Fibroblast of skin of left biceps (primary cell): ENCODE data around the gene NEGR1.

Experiments used
- DNase-seq, 2 experiments: peaks; one replicate each; pipeline ENCODE4 v3.0.0-alpha.2; 2013; ENCODE audit warnings: low read depth in 2 of 2

NEGR1 gene

DNA sequence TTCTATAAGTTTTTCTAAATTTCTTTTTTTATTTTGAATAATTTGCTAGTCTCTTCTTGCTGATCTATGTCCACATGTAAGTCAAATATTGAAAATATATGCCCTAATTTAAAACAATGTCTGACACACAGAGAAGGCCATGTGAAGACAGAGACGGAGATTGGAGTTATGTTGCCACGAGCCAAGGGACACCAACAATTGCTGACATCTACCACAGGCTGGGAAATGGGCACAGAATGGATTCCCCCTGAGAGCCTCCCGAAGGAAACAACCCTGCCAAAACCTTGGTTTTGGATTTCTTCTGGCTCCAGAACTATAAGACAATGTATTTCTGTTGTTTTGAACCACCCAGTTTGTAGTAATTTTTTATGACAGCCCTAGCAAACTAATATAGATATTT lies 716.5 kb downstream of the NEGR1 start:
- no peak for DNase-seq

DNA sequence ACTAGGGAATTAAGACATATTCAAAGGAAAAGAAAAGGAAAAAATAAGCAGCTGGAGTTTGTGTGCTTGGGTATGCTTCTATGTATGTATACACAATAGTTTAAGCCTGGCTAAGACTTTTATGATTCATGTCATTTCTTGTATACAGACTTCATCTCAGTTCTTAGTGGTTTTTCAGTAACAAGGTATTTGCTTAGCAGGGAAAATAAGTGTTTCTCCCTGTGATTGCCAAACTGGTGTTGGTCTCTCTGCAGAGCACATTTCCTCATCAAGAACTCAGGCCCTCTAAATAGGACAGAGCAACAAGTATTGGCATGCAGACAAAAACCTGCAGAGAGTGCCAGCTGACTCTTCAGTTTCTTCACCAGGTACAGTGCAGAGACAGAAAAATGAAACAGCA lies 717.1 kb downstream of the NEGR1 start:
- DNase-seq, result no peak

DNA sequence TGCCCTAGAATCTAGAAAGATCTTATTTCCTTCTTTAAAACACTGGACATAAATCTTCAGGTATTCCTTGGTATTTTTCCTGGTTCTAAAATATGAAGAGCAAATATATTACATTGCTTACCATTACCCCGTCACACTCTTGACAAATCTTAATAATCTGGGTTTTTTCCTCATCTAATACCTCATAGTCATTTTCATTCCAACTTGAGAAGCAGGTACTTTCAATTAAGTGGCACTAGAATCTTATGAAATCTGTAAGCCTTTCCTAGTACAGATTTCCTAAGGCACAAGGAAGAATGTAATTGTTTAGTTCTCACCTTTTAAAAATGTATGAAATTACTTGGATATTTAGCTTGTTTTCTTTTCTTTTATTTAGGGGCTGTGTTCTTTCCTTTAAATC lies 720.0 kb downstream of the NEGR1 start:
- DNase-seq, result no peak

DNA sequence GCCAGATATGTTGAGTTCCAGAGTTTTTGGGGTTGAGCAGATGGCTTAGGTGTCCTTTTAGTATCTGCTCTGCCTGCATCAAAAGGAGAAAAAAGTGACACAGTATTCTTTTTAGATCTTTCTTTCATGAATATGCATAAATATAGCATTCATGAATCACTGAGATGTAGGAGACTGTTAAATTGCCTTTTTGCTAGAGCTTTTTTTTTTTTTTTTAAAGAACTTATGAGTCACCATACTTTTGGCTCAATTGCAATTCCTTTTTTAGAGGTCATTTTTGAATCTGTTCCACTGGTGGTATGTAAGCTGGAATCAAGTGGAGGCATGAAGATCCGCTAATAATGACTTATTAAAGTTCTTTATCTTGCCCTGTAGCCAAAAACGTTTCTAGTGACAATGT lies 720.6 kb downstream of the NEGR1 start:
- peak; percentile 44 to 55 for DNase-seq

DNA sequence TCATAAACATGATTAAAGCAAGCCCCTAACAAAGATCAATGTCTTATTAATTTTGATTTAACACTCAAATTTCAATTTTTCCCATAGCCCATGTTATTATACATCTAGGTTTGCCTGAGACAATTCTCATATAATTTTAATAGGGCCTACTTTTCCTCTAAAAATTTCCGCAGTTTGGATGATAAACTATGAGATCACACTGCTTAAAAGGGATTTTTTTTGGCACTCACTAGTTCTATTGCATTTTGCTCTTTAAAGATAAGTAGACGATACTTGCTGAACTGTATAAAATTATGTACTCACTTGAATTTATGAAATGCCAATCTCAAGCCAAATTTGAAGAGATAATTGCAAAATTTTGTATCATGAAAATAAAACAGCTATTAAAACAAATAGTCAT lies 721.1 kb downstream of the NEGR1 start:
- no peak for DNase-seq

DNA sequence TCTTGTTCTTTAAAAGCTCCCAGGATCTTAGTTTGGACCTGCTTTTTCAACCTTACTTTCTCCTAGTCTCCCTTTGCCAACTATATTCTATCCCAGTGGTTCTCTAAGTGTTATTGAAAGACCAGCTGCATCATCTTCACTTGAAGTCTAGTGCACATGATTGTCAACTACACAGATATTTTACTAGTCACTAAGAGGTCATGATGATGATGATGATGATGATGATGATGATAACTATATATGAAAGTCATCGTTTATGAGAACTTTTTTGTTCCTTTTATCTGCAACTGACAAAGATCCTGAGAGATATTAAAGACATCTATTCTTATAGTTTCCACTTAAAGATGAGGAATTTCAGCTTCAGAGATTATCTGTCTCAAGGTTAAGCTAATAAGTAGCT lies 722.5 kb downstream of the NEGR1 start:
- DNase-seq, result no peak

DNA sequence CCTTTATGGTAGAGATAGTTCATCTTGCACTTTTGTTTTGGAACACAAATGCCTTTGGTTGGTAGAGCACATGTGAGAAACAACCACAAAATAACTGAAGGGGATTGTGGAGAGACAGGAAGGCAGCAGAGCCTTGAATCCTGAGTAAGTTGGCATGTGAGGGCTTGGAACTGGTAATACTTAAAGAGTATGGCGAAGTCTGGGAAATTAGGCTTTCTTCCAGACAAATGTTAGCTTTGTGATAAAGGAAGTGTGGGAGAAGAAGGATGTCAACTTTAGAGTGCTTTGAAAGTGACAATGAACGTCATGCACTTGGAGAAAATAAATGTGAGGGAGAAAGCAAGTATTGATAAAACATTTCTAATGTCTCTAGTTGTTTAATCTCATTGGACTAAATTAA lies 725.2 kb downstream of the NEGR1 start:
- DNase-seq, result no peak

DNA sequence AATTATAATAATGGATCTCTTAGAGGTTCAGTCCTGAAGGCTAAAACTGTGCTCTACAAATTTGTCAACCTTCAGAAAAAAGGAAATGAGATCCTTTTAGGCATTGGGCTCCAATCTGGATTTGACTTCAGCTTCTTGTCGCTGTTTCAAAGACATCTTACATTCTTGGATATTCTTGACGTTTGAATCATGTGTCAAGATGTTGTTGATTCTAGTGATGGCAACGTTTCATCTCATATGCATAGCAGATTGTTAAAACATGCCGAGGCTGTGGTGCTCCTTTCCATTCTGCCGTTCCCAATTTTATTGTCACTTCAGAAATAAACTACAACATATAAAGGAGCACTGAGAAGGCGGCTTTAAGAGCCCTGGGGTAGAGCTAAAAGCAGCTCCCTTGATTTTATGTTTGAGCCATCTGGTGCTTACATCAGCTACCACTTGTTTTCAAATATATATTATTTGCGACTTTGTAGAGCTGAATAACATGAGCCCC lies 733.9 kb downstream of the NEGR1 start:
- DNase-seq, result no peak

DNA sequence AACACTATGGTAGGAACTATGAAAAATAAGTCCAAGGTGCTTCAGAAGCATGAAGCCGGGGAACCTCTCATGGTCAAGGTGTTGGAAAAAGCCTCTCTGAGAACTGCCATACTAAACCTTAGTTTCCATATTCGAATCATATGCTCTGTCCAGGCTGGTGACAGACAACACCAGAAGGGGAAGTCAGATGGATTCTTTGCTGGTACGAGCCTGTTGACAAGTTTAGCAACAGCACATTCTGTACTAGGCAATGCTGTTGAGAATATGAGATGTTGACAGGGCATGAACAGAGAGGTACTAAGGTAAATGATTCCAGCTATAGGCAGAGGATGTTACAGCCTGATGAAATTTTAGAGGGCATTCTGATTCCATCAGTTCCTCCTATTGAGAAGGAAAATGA lies 740.2 kb downstream of the NEGR1 start:
- no peak for DNase-seq

DNA sequence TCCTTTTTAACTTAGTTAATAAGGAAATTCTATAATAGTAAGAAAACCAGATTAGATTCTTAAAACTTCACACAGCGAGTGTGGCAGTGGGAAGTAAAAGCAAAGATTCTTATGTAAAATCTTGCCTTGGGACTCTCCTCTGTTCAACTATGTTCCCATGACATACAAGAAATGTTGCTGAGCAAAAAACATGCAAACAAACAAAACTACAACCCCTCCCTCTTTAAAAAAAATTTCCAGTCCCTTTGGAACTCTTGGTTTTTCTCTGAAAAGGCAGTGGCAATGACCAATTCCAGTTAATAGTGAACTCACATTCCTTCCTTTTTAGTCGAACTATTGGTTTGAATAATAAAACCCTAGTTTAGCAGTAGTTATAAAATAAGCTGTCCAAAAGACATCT lies 748.4 kb downstream of the NEGR1 start:
- no peak for DNase-seq

DNA sequence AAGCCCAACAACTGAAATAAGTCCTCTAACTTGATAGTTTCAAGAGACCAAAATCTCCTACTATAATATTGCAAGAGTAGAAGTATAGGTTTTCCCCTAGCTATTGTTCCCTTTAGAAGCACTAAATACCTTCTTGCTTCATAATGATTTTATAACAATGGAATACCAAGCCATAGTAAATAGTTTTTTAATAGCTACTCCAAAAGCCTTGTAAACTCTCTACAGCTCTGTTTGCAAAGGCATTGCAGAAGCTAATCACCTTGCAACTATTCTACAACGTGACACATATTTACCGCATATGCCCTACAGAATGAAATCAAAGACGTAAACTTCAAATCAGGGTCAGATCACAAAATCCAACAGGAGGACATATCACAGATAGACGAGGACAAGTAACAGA lies 750.0 kb downstream of the NEGR1 start:
- DNase-seq, result no peak

DNA sequence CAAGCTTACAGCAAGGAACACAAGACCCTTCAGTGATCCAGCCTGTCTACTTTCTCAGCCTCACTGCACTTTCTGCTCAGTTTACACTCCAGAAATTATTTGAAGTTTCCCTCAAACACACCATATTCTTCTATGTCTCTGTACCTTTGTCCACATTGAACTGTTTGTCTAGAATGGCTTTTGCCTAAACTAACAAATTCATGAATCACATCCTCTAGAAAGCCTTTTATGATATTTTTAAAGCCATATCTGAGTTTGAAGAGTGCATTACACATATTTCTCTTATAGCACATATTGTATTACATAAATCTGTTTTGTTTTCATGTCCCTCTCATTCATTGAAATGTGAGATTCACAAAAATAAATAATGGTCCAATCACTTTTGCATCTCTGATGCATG lies 755.5 kb downstream of the NEGR1 start:
- DNase-seq, result no peak

DNA sequence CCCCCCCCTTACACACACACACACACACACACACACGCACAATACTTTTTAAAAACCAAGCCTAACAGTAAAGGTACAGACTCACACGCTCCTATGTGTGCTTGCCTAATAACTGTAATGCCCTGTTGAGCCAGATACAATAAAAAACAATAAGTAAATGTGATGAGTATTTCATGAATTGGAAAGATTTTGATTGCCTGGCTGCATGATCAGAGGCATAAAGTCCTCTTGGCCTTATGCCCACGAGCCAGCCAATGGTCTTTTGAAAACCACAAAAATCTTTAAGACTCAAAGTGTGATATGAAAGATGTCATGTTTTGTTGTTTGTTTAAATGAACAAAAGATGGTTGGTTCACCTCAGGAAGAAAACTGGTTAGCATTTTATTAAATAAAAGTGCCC lies 759.6 kb downstream of the NEGR1 start:
- no peak for DNase-seq

DNA sequence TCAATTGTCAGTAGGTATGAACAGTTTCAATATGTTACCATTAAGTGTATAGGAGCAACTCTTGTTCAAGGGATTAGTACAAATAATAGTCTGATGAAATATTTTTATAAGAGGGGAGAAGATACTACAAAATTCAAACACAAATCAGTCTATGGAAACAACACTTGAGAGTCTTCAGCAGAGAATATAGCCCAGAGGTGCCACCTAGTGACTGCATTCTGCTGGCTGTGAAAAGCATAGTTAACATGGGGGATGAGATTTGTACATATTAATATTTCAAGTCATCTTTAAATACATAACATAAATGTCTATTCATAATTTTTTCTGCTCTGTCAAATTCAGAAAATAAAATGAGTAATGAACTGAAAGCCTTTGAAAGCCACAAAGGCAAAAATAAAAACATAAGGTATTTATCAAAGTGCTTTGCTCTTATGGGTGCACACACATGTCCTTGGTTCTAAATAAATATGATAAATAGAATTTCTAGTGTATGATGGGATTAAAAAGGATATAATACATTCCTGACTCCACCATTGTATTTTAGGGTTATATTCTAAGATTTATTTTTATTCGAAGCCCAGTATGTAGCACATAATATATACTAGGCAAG lies 760.6 kb downstream of the NEGR1 start:
- no peak for DNase-seq

DNA sequence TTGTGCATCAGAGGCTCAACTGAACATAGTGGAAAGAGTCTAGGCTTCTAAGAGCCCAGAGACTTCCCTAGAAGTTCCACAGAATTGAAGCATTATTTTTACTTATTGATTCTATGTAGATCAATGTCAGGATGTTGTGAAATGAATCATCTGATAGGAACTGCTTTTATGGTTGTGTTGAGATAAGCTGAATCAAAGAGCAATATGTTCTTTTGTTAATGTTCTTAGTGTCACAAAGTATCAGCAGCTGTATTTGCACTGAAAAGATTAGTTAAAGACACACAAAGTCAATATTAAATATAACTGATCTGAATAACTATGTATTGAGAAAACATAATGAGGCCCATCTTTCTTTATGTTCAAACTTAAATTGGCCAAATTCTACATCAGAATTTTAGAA lies 770.8 kb downstream of the NEGR1 start:
- no peak for DNase-seq

DNA sequence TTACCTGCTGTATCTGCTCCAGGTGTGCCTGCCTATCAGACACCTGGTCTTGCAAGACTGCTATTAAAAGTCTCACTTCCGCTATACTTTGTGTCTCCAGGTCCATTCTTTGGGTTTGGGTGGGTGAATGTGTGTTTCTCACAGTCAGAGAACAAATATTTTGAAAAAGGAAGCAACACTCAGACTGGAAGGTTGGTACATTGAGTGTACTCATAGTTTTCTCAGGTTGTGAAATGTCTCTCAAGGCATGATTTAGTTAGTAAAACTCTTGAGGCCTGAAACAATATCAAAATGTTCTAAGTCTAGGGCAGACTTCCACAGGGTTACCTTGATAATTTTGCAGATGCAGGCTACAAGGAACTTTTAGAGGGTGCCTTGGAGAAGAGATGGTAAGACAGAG lies 771.6 kb downstream of the NEGR1 start:
- DNase-seq, result no peak

DNA sequence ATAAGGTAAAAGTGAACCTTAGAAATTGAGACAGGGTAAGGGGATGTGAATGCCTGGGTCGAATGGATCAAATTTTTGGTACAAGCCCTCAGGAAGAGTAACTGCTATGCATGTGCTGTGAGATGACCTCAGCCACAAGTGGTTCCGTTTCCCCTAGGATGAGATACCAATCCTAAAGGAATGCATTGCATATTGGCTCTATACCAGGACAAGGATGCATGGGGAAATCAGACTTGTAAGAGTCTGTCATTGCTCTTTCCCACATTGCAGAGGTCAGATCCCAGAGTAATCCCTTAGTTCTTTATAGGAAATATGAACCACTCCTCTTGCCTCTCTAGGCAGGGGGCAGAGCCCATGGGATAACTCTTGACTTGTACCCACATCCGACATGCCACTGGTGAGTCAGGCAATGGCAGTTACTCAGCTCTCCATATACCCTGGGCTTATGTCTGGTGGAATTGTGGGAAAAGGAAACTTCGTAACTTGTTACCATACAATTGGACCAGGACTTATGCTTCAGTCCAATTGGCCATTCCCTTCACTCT lies 773.2 kb downstream of the NEGR1 start:
- no peak for DNase-seq

DNA sequence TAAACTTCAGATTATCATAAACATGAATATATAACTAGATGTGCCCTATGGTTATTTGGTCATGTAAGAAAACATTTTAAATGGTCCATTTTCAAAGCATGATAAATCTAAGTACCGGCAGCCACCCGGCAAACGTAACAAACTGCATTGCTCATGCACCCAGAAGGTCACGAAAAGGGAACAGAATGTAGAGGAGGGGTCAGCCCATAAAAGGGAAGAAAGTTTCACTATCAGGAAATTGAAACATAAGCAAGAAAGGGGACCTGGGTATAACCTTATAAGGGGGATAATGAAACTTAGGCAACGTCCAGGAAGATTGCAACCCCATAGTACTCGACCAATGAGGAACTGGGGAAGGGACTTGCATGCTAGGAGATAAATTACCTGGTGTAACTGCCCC lies 780.3 kb downstream of the NEGR1 start:
- no peak for DNase-seq

DNA sequence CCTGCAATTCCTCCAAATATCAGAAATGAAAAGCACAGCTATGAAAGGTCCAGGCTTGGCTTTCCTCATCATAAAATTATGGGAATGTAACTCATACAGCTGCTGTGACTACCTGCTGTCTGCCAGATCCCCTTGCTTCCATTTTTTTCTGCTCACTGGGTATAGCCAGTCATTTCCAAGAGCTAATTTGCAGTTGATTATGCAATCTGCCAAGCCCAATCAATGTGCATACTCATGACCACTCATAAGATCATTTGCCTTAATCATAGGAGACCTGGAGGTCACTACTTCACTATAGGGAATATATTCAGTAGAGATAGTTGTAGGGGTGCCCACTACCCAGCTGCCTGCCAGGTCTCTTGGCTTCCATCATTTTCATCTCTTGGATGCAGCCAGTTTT lies 783.8 kb downstream of the NEGR1 start:
- DNase-seq, result no peak

DNA sequence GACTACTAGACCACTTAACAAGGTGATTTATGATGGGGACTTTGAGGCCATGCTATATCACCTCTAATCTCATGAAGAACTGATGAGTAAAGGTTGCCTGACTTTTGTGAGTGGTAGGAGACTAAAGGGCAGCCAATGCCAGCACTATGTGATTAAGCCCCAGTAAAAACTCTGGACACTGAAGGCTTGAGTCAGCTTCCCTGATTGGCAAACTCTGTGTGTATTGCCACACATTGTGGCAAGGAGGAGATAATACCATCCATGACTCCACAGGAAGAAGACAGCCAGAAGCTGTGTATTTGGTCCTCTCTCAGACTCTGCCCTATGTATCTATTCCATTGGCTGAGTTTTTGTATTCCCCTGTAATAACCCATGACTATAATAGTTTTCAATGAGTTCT lies 788.2 kb downstream of the NEGR1 start:
- no peak for DNase-seq

DNA sequence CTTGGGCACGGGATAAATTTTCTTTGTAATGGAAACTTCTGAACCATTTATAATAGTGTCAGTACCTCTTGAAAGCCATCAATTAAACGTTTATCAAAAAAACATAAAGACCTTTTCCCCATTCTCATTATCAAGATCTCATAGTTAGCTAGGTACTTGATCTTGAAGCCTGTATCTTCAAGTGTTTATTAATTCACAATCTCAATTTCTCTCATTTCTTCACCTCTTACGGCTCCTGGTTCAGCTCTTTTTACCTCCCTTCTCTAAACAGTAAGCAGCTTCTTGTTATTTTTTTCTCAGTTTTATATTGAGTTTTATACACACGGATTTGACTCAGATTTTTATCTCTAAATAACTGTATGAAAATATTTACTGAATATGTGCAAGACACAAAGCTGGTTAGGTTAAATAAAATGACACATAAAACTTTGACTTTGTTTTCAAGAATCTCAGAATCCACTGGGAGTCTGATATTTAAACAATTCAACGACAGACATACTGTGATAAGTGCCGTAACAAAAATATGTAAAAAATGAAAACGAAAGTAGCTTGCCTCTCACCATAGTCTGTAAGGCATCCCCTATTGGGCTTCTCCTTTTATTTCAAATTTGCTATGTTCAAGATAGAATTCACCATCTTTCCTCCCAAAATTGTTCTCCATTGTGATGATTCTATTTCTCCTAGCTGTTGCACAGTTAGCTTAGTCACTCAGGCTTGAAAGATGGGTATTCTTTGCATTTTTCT lies 789.9 kb downstream of the NEGR1 start:
- DNase-seq, result no peak

DNA sequence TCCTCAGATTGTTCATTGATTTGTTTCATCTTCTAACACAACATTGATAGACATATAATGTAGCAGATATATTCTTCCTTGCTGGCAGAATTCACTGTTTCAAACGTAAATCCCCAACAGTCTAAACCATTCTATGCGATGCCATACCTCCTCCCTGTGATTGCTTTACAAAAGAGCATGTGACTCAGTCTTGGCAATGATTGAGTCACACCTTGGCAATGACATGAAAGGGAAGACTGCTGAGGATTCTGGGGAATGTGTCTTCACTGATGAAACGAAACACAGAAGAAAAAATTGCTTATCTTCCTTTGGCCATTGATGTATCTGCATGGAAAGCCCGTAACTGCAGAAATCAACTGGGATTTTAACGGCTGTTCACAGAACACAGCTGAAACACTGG lies 791.9 kb downstream of the NEGR1 start:
- peak; percentile 1 to 3 for DNase-seq

DNA sequence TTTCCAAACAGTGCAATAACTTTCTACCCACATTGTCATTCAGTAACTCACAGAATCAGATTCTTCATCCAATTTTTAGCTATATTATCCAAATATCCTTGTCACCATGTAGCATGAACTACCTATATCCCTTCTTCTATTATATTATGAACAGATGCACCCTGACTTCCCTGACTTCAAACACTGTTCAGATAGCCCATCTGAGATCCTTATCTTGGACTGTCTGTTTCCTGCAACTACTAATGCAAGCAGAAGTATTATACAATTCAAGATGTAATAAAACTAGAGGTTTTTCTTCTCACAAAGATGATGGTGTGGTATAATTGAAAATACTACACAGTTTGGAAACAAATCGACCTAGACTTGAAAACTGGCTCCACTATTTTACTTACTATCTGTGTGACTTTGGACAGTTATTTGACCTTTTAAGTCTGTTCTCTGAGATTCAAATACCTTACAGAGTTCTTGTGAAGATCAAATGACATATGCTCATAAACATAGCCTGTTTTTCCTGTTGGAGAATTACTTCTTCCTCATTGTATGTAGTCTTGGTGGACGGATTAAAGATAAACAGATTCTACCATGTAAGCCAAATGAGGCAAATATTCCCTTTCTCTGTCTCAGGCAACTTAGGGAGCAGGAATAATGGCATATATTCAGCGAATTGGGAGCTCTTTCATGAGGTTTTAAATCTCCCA lies 793.6 kb downstream of the NEGR1 start:
- no peak for DNase-seq
